ENCODE data around the gene DRAM1.
A peak's percentile ranks its signal among the peaks of the same experiment; 100 is the strongest.
"Not testable (repeated sequence)": the region's sequence is repeated elsewhere in the genome, so short reads cannot be mapped to it uniquely, and the experiment has no call there.

The DRAM1 gene

GRCh38 chr12:101906226-101906625 lies 28.8 kb downstream of the DRAM1 start:
- DNase-seq (ENCODE audit: low read depth in 2 of 2), result no peak

- no peak for DNase-seq (ENCODE audit: low read depth in 2 of 2)
Observed at GRCh38 chr12:101908395-101908794, 31.0 kb downstream of the DRAM1 start.

GRCh38 chr12:101909646-101910045 lies 32.3 kb downstream of the DRAM1 start:
- DNase-seq (ENCODE audit: low read depth in 2 of 2), result no peak

GRCh38 chr12:101915841-101916240 lies 38.5 kb downstream of the DRAM1 start:
- no peak for DNase-seq (ENCODE audit: low read depth in 2 of 2)

GRCh38 chr12:101918805-101919204 lies 41.4 kb downstream of the DRAM1 start:
- DNase-seq (ENCODE audit: low read depth in 2 of 2), result not testable (repeated sequence)

- DNase-seq (ENCODE audit: low read depth in 2 of 2), result no peak
Observed at GRCh38 chr12:101919447-101919846, 42.1 kb downstream of the DRAM1 start.

- no peak for DNase-seq (ENCODE audit: low read depth in 2 of 2)
Observed at GRCh38 chr12:101920906-101921305, 43.5 kb downstream of the DRAM1 start.

- DNase-seq (ENCODE audit: low read depth in 2 of 2), result no peak
Observed at GRCh38 chr12:101923045-101923718, 45.8 kb downstream of the DRAM1 start.

- DNase-seq (ENCODE audit: low read depth in 2 of 2), result no peak
Observed at GRCh38 chr12:101924618-101925017, 47.2 kb downstream of the DRAM1 start.

- DNase-seq (ENCODE audit: low read depth in 2 of 2), result no peak
Observed at GRCh38 chr12:101925361-101925760, 48.0 kb downstream of the DRAM1 start.

- DNase-seq (ENCODE audit: low read depth in 2 of 2), result no peak
Observed at GRCh38 chr12:101925935-101926334, 48.6 kb downstream of the DRAM1 start.

GRCh38 chr12:101927036-101927435 lies 49.7 kb downstream of the DRAM1 start:
- no peak for DNase-seq (ENCODE audit: low read depth in 2 of 2)

GRCh38 chr12:101927999-101928398 lies 50.6 kb downstream of the DRAM1 start:
- DNase-seq (ENCODE audit: low read depth in 2 of 2), result no peak

GRCh38 chr12:101928556-101928955 lies 51.2 kb downstream of the DRAM1 start:
- DNase-seq (ENCODE audit: low read depth in 2 of 2), result no peak

GRCh38 chr12:101929365-101930041 lies 52.1 kb downstream of the DRAM1 start:
- no peak for DNase-seq (ENCODE audit: low read depth in 2 of 2)

GRCh38 chr12:101931498-101932326 lies 54.3 kb downstream of the DRAM1 start:
- DNase-seq (ENCODE audit: low read depth in 2 of 2), result no peak

GRCh38 chr12:101933866-101934514 lies 56.6 kb downstream of the DRAM1 start:
- DNase-seq (ENCODE audit: low read depth in 2 of 2), result no peak

GRCh38 chr12:101935890-101936746 lies 58.7 kb downstream of the DRAM1 start:
- DNase-seq (ENCODE audit: low read depth in 2 of 2), result no peak

GRCh38 chr12:101939306-101939705 lies 61.9 kb downstream of the DRAM1 start:
- no peak for DNase-seq (ENCODE audit: low read depth in 2 of 2)

- peak; percentile 4 to 26 for DNase-seq (ENCODE audit: low read depth in 2 of 2)
Observed at GRCh38 chr12:101939856-101940265, 62.5 kb downstream of the DRAM1 start.

GRCh38 chr12:101940400-101940950 lies 63.1 kb downstream of the DRAM1 start:
- no peak for DNase-seq (ENCODE audit: low read depth in 2 of 2)
